Heart left ventricle (tissue), 16 donors: ENCODE data around the gene THAP3. TPM values are rescaled to one million over a fixed set of nuclear protein-coding genes. Genes with fewer than 3 reads are reported as not detected.

Experiments used
- ATAC-seq, 4 donors: fragments of 200-7000 bp; cut with Tn5 transposase; one replicate each; pipeline ENCODE4 v1.9.1; 2020 to 2022; ENCODE audit warnings: moderate library complexity in 4 of 4, mild to moderate bottlenecking in 3 of 4, moderate number of reproducible peaks in 1 of 4
- DNase-seq, 5 donors: peaks; one replicate each; pipeline ENCODE4 v3.0.0-alpha.2; 2020
- H3K27ac ChIP-seq, 12 donors: fragments of 200-600 bp; sonication (generic) in 4 of 12; one replicate each; pipeline versions ENCODE4 v1.5.0 to v1.8.0; 2016 to 2022; ENCODE audit warnings: mild to moderate bottlenecking in 2 of 12
- H3K27me3 ChIP-seq, 9 donors: fragments of 200-600 bp; sonication (generic) in 2 of 9; one replicate each; pipeline versions ENCODE4 v1.5.1 to v1.8.0; 2016 to 2022; ENCODE audit warnings: mild to moderate bottlenecking in 3 of 9
- H3K36me3 ChIP-seq, 9 donors: fragments of 200-600 bp; sonication (generic) in 2 of 9; one replicate each; pipeline versions ENCODE4 v1.5.0 to v1.8.0; 2018 to 2022; ENCODE audit warnings: mild to moderate bottlenecking in 2 of 9
- H3K4me1 ChIP-seq, 12 donors: fragments of 200-600 bp; sonication (generic) in 4 of 12; one replicate each; pipeline versions ENCODE4 v1.5.0 to v1.8.0; 2016 to 2022; ENCODE audit warnings: mild to moderate bottlenecking in 3 of 12
- H3K4me3 ChIP-seq, 12 donors: fragments of 200-600 bp; sonication (generic) in 4 of 12; one replicate each; pipeline versions ENCODE4 v1.5.0 to v1.8.0; 2017 to 2022; ENCODE audit warnings: mild to moderate bottlenecking in 9 of 12, moderate library complexity in 4 of 12
- H3K9me3 ChIP-seq, 12 donors: fragments of 200-600 bp; sonication (generic) in 4 of 12; one replicate each; pipeline versions ENCODE4 v1.5.0 to v1.8.0; 2016 to 2022; ENCODE audit warnings: mild to moderate bottlenecking in 1 of 12
- POLR2A ChIP-seq, 2 donors: fragments of 450-650 bp; IDR thresholded peaks; one replicate each; pipeline ENCODE4 v1.6.1; 2017; ENCODE audit warnings: antibody characterized with exemption in 2 of 2, mild to moderate bottlenecking in 2 of 2, moderate library complexity in 2 of 2
- WGBS, 4 donors: extraction: QIAGEN DNeasy Blood & Tissue Kit in 2 of 4; methylation state at CpG; one replicate each; pipeline versions ENCODE4 v1.1.5 to v1.1.7; 2013 to 2018; 5-methylcytosine and 5-hydroxymethylcytosine counted together
- intact Hi-C, 10 donors: fragments of 100-400 bp; cut with DNase I; formaldehyde crosslinking; loops; one replicate each; pipeline versions ENCODE4 v1.11.1 to v1.14.2; 2022
- polyA plus RNA-seq, 2 donors: library from polyadenylated mRNA; stranded (reverse); fragments of 200-250 nt; gene quantifications; one replicate each; pipeline ENCODE4 v1.2.3, GENCODE V29; 2013
- total RNA-seq, 9 donors: library from RNA; depleted of rRNA in 2 of 9; stranded (reverse); fragments of >200 nt in 2 of 9; fragmentation: NEBNext Ultra II Directional in 3 of 9; extraction: Animal tissue kit (Norgen Biotek cat#: 25700) in 3 of 9; gene quantifications; one replicate each; pipeline versions ENCODE4 v1.1.0 to v1.2.4, GENCODE V29; 2016 to 2023
- TF ChIP-seq, protein P1 (sequence below), 12 donors: fragments of 200-600 bp; sonication (generic) in 4 of 12; IDR thresholded peaks; one replicate each; pipeline versions ENCODE4 v1.5.0 to v1.8.0; 2018 to 2022; ENCODE audit warnings: antibody characterized with exemption in 12 of 12, mild to moderate bottlenecking in 5 of 12
- donor health status: ischemic (EF 13 %, LVEDD 7.1; RV severe dilation, severe dysfunction).
- donor health status: healthy with polysubstance abuse.
- donor health status: DM: no; HTN: yes; CAD: no.
- donor health status: DM: no; HTN: no; CAD: no.
- donor health status: ischemic (EF 25% LVEDD 6.9; RV normal size, moderate dysfunction).
- donor health status: ischemic (EF 25% LVEDD 5.7; RV mildly dilated, moderate dysfunction).
- donor health status: healthy.
- donor health status: DM: yes; HTN: yes; CAD: no.
- donor health status: ischemic (EF 35%, LVEDD 5.7; RV mildly dilated, moderate dysfunction).
- donor health status: nonischemic (EF 11% LVEDD 7.7; RV severe dilation, severe dysfunction).
- donor health status: DM: yes; HTN: yes; CAD: no.
- donor health status: PGD.
- donor health status: ischemic (EF 29% LVEDD 5.4; RV normal size, mild dysfunction).
- donor health status: nonischemic (EF 23%, LVEDD 6.1; RV moderate dilation, normal function).

THAP3 gene
- total and polyA plus RNA-seq, 11 donors = 7.5 to 22.1 (median 14.0) TPM

DNA sequence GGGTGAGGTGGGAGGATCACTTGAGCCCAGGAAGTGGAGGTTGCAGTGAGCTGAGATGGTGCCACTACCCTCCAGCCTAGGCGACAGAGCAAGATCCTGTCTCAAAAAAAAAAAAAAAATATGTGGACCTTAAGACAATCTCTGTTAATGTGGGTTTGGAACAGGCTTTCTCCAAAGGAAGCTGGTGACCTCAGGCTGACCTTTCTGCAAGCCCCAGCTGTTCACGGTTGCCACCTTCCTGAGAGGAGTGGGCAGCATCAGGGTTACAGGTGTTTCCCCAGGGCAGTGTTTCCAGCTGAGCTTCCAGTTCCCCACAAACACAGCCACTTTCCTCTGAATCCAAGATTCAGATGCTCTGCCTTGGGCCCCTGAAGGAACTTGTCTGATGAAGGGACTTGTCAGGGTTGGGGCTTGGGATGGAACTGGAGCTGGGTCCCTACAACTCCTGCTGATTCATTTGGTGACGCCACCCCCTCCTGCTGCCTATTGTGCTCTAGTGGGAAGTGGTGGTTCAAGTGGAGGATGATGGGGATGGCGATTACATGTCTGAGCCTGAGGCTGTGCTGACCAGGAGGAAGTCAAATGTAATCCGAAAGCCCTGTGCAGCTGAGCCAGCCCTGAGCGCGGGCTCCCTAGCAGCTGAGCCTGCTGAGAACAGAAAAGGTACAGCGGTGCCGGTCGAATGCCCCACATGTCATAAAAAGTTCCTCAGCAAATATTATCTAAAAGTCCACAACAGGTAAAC lies 42.9 kb upstream of the THAP3 start:
- Histone ChIP-seq H3K27me3 (no peaks in the 10 kb centered on the region), H3K4me1 (peaks cover 6 to 74% (median 44%) of the 10 kb centered on the region in 12 donors), H3K36me3 (peaks cover 0 to 8% (median 0%) of the 10 kb centered on the region in 9 donors), H3K9me3 (no peaks in the 10 kb centered on the region), H3K4me3 (peak overlapping the region in 1 of 12 donors; percentile 28), H3K27ac (peak overlapping the region in 6 of 12 donors; percentile 79 to 95 (median 92))
- 75 to 81% (median 78%) methylated on average over 10 of the region's 10 CpGs for WGBS, 4 donors
- TF ChIP-seq, protein P1, sequence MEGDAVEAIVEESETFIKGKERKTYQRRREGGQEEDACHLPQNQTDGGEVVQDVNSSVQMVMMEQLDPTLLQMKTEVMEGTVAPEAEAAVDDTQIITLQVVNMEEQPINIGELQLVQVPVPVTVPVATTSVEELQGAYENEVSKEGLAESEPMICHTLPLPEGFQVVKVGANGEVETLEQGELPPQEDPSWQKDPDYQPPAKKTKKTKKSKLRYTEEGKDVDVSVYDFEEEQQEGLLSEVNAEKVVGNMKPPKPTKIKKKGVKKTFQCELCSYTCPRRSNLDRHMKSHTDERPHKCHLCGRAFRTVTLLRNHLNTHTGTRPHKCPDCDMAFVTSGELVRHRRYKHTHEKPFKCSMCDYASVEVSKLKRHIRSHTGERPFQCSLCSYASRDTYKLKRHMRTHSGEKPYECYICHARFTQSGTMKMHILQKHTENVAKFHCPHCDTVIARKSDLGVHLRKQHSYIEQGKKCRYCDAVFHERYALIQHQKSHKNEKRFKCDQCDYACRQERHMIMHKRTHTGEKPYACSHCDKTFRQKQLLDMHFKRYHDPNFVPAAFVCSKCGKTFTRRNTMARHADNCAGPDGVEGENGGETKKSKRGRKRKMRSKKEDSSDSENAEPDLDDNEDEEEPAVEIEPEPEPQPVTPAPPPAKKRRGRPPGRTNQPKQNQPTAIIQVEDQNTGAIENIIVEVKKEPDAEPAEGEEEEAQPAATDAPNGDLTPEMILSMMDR (IDR thresholded peaks at IDR 0.05) = no peak
- no peak for TF ChIP-seq POLR2A (IDR thresholded peaks at IDR 0.05)
- no peak for ATAC-seq
- intact Hi-C loops = loop anchor here in 1 of 10 donors (2.0 kb wide), 1 partner anchor 19 kb away; no protein-coding TSS in a partner anchor
- DNase-seq = no peak

DNA sequence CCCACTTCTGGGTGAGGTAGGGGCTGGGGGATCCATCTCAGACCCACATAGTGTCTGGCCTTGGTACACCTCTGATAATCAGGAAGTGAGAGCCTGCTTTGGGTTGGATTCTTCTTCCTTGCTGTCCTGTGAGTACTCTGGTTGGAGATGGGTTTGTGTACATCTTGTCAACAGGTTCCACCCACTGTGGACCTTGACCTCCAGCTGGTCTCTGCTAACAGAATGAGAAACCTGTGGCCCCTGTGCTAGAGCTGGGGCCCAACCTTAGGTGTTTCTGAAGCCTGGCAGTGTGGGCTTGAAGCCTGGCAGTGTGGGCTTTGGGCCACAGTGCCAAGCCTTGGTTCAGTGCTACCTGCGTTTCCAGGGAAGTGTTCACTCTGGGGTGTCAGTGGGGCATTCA lies 42.3 kb upstream of the THAP3 start:
- TF ChIP-seq, protein P1 (IDR thresholded peaks at IDR 0.05) = no peak
- Histone ChIP-seq H3K4me1 (peaks cover 6 to 78% (median 49%) of the 10 kb centered on the region in 12 donors), H3K9me3 (no peaks in the 10 kb centered on the region), H3K27ac (peak overlapping the region in 2 of 12 donors; percentile 90 to 95), H3K36me3 (peaks cover 0 to 11% (median 0%) of the 10 kb centered on the region in 9 donors), H3K4me3 (peak overlapping the region in 1 of 12 donors; percentile 28), H3K27me3 (no peaks in the 10 kb centered on the region)
- ATAC-seq = no peak
- intact Hi-C loops = no loop called here
- DNase-seq = no peak
- 70 to 100% (median 95%) methylated on average over 1 of the region's 1 CpG for WGBS, 4 donors

DNA sequence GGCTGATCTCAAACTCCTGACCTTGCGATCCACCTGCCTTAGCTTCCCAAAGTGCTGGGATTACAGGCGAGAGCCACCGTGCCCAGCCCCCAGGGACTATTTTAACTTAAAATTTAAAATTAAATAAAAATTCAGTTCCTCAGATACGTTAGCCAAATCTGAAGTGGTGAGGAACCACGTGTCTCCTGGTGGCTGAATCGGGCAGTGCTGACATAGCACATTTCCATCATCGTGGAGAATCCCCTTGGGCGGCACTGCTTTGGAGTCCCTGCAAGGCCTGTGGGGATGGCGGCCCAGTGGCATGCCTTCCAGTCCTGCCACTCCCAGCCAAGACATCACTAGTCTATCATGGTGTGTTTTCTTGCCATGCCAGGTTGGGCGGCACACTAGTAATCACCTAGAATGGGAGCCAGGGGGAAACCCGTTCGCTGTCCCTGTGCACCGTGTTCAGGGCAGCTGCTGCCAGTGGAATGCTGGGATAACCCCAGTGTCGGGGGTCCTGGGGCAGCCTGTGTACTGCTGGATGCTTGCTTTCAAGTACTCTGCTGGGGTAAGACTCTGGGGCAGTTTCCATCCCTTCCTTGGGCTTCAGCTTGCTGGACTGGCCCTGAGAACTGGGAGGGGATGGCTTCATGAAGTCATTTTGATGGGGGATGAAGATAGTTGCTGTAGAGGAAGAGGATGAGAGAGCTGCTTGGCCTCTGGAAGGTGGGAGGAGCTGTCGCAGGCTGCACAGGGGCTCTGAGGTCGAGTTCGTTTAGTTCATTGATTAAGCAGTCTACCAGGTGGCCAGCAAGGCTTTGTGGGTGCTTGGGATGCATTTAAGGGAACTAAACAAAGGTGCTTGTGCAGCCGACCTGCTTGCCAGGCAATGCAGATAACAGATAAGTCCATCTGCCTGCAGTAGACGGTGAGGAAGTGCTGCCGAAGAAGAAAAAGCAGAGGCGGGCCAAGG lies 40.3 kb upstream of the THAP3 start:
- no peak for DNase-seq
- no peak for TF ChIP-seq POLR2A (IDR thresholded peaks at IDR 0.05)
- TF ChIP-seq, protein P1 (IDR thresholded peaks at IDR 0.05) = no peak
- Histone ChIP-seq H3K27me3 (no peaks in the 10 kb centered on the region), H3K4me1 (peaks cover 6 to 83% (median 51%) of the 10 kb centered on the region in 12 donors), H3K36me3 (peaks cover 0 to 30% (median 20%) of the 10 kb centered on the region in 9 donors), H3K4me3 (no peak overlapping the region), H3K9me3 (no peaks in the 10 kb centered on the region), H3K27ac (no peak overlapping the region)
- intact Hi-C loops = no loop called here
- WGBS, 4 donors = 68 to 73% (median 70%) methylated on average over 21 of the region's 21 CpGs
- ATAC-seq = no peak
